ENCODE data around the gene TLE1.

The TLE1 gene

GRCh38 chr9:81686614-81687520 is 2.5 kb downstream of the TLE1 start:
- DNase-seq, result peak; percentile 61 to 86

- DNase-seq, result no peak
Measured at GRCh38 chr9:81685763-81686613, 3.4 kb downstream of the TLE1 start.

GRCh38 chr9:81684635-81685034 is 4.7 kb downstream of the TLE1 start:
- DNase-seq, result no peak

GRCh38 chr9:81683704-81684103 is 5.6 kb downstream of the TLE1 start:
- DNase-seq, result no peak

GRCh38 chr9:81683238-81683637 is 6.1 kb downstream of the TLE1 start:
- no peak for DNase-seq

GRCh38 chr9:81682797-81683196 is 6.5 kb downstream of the TLE1 start:
- no peak for DNase-seq

- no peak for DNase-seq
Measured at GRCh38 chr9:81682177-81682576, 7.2 kb downstream of the TLE1 start.

GRCh38 chr9:81680506-81680905 is 8.8 kb downstream of the TLE1 start:
- DNase-seq, result no peak

- DNase-seq, result no peak
Measured at GRCh38 chr9:81680006-81680405, 9.3 kb downstream of the TLE1 start.

GRCh38 chr9:81678088-81678487 is 11.3 kb downstream of the TLE1 start:
- DNase-seq, result no peak

GRCh38 chr9:81676395-81676794 is 13.0 kb downstream of the TLE1 start:
- no peak for DNase-seq

GRCh38 chr9:81673310-81673709 is 16.0 kb downstream of the TLE1 start:
- no peak for DNase-seq

- DNase-seq, result no peak
Measured at GRCh38 chr9:81671880-81672280, 17.5 kb downstream of the TLE1 start.

- no peak for DNase-seq
Measured at GRCh38 chr9:81669866-81670265, 19.5 kb downstream of the TLE1 start.

- DNase-seq, result no peak
Measured at GRCh38 chr9:81669041-81669651, 20.2 kb downstream of the TLE1 start.

GRCh38 chr9:81666123-81666522 is 23.2 kb downstream of the TLE1 start:
- DNase-seq, result no peak

- no peak for DNase-seq
Measured at GRCh38 chr9:81665322-81665871, 23.9 kb downstream of the TLE1 start.

GRCh38 chr9:81664638-81665222 is 24.6 kb downstream of the TLE1 start:
- DNase-seq, result no peak

- no peak for DNase-seq
Measured at GRCh38 chr9:81661339-81661738, 28.0 kb downstream of the TLE1 start.

GRCh38 chr9:81656871-81657337 is 32.4 kb downstream of the TLE1 start:
- DNase-seq, result no peak

GRCh38 chr9:81656004-81656403 is 33.3 kb downstream of the TLE1 start:
- peak in 1 of 2 experiments; percentile 50 for DNase-seq

- no peak for DNase-seq
Measured at GRCh38 chr9:81653240-81653639, 36.1 kb downstream of the TLE1 start.

All from NCI-H526 (cell line).